HepG2 (cell line): Measurements from ENCODE around the gene SRGAP3. TPM values are rescaled to one million over a fixed set of nuclear protein-coding genes. Genes with fewer than 3 reads are reported as not detected.

Experiments used
- ATAC-seq: fragments of 200-7000 bp; cut with Tn5 transposase; 3 replicates; pipeline ENCODE4 v1.9.1; 2020; ENCODE audit warnings: mild to moderate bottlenecking, moderate library complexity
- BruUV-seq: library from RNA; stranded (reverse); fragments of 400-500 nt; replicated peaks from 2 replicates; lab custom pipeline; 2021; lab: Mats Ljungman, UMichigan
- CTCF ChIA-PET: fragments of 300-600 bp; formaldehyde crosslinking; extraction: SDS; loops from one replicate; lab custom pipeline; 2021; ENCODE audit warnings: low total read pairs, inconsistent platforms, low intra/inter-chr PET ratio; lab: Yijun Ruan, JAX
- POLR2A ChIA-PET: fragments of 350-600 bp; sonication (Branson Sonifier 250); formaldehyde crosslinking; loops from one replicate; lab custom pipeline; 2020; ENCODE audit warnings: antibody characterized with exemption, inconsistent platforms; lab: Yijun Ruan, JAX
- DNase-seq: peaks from one replicate; pipeline ENCODE4 v3.0.0-alpha.2; 2015; ENCODE audit warnings: low spot score
- FAIRE-seq: peaks from 3 replicates; lab custom pipeline; 2011; peaks lifted over from hg19 to GRCh38; lab: Jason Lieb, UNC
- H2AFZ ChIP-seq: one replicate; pipeline ENCODE4 v1.6.1; 2011; ENCODE audit warnings: low read length, inconsistent platforms
- H3K27ac ChIP-seq: fragments of 300-600 bp; 3 replicates; pipeline ENCODE4 v1.8.0; 2011; ENCODE audit warnings: mixed run types, mild to moderate bottlenecking, mixed read lengths, low read length, inconsistent platforms; ENCODE audit not compliant: insufficient read depth; ENCODE audit errors: extremely low read length
- H3K27me3 ChIP-seq, 2 experiments: fragments of 200-600 bp in 1 of 2; 2 replicates in 1 of 2; 3 replicates in 1 of 2; pipeline versions ENCODE4 v1.6.0 to v1.8.0; 2011; ENCODE audit warnings: low read length in 2 of 2, mild to moderate bottlenecking in 2 of 2, moderate library complexity in 2 of 2, inconsistent platforms in 1 of 2; ENCODE audit not compliant: insufficient read depth in 2 of 2, control insufficient read depth in 1 of 2
- H3K36me3 ChIP-seq, 2 experiments: fragments of 200-600 bp in 1 of 2; replicated peaks in 1 of 2; 2 replicates in 1 of 2; 3 replicates in 1 of 2; pipeline versions ENCODE4 v1.5.1 to v1.8.0; 2011; ENCODE audit warnings: low read length in 2 of 2, inconsistent platforms in 1 of 2; ENCODE audit not compliant: insufficient read depth in 2 of 2, control insufficient read depth in 1 of 2
- H3K4me1 ChIP-seq: 2 replicates; pipeline ENCODE4 v1.5.1; 2012; ENCODE audit warnings: low read length, inconsistent platforms; ENCODE audit not compliant: insufficient read depth
- H3K4me2 ChIP-seq: 2 replicates; pipeline ENCODE4 v1.6.0; 2011; ENCODE audit warnings: low read depth, low read length, inconsistent platforms
- H3K4me3 ChIP-seq, 3 experiments: fragments of 200-600 bp in 1 of 3; sonication (generic), shearing (Covaris generic) in 1 of 3; replicated peaks in 1 of 3; 2 replicates each; pipeline ENCODE4 v1.5.1; 2011 to 2016; ENCODE audit warnings: low read length in 3 of 3, inconsistent platforms in 2 of 3, low read depth in 2 of 3, mild to moderate bottlenecking in 2 of 3, control low read depth in 1 of 3, mixed read lengths in 1 of 3; ENCODE audit not compliant: insufficient read depth in 1 of 3
- H3K79me2 ChIP-seq: one replicate; pipeline ENCODE4 v1.6.1; 2011; ENCODE audit warnings: low read length, inconsistent platforms; ENCODE audit not compliant: insufficient read depth
- H3K9ac ChIP-seq: 2 replicates; pipeline ENCODE4 v1.6.0; 2011; ENCODE audit warnings: mild to moderate bottlenecking, low read depth, low read length, inconsistent platforms; ENCODE audit not compliant: insufficient read depth
- H3K9me3 ChIP-seq: 2 replicates; pipeline ENCODE4 v1.5.1; 2012; ENCODE audit warnings: mild to moderate bottlenecking, low read length
- H4K20me1 ChIP-seq: 2 replicates; pipeline ENCODE4 v1.6.0; 2011; ENCODE audit warnings: inconsistent platforms, mild to moderate bottlenecking, low read length, moderate library complexity; ENCODE audit not compliant: insufficient read depth
- CREBL2 ChIP-seq: sonication (generic); formaldehyde crosslinking; IDR thresholded peaks from 2 replicates; pipeline ENCODE4 v1.8.1; 2023; ENCODE audit warnings: missing genetic modification reagents, mild to moderate bottlenecking, borderline replicate concordance
- ETS1 ChIP-seq: sonication (generic); formaldehyde crosslinking; IDR thresholded peaks from 2 replicates; pipeline ENCODE4 v1.4.0; 2020; ENCODE audit warnings: missing genetic modification reagents
- GZF1 ChIP-seq: sonication (generic); formaldehyde crosslinking; IDR thresholded peaks from 2 replicates; pipeline ENCODE4 v1.5.1; 2020; ENCODE audit warnings: mild to moderate bottlenecking, missing genetic modification reagents
- HNRNPK ChIP-seq: fragments of 200-400 bp; formaldehyde crosslinking; IDR thresholded peaks from 2 replicates; pipeline ENCODE4 v1.6.1; 2018; ENCODE audit warnings: low read length, low read depth, moderate library complexity, mild to moderate bottlenecking; ENCODE audit not compliant: poor library complexity, severe bottlenecking
- IRF9 ChIP-seq: sonication (generic); formaldehyde crosslinking; IDR thresholded peaks from 2 replicates; pipeline ENCODE4 v1.8.0; 2022; ENCODE audit warnings: missing genetic modification reagents, mild to moderate bottlenecking, borderline replicate concordance
- JUNB ChIP-seq: sonication (generic); formaldehyde crosslinking; IDR thresholded peaks from 2 replicates; pipeline ENCODE4 v1.8.0; 2022; ENCODE audit warnings: missing genetic modification reagents, mild to moderate bottlenecking, borderline replicate concordance
- MEIS1 ChIP-seq: sonication (generic); formaldehyde crosslinking; IDR thresholded peaks from 2 replicates; pipeline ENCODE4 v1.9.0; 2021; ENCODE audit warnings: mild to moderate bottlenecking, missing genetic modification reagents, moderate library complexity, borderline replicate concordance
- PHF5A ChIP-seq: IDR thresholded peaks from one replicate; pipeline ENCODE4 v1.6.1; 2018; ENCODE audit warnings: low read depth, missing genetic modification reagents; ENCODE audit not compliant: unreplicated experiment
- SRSF4 ChIP-seq: fragments of 200-400 bp; formaldehyde crosslinking; IDR thresholded peaks from one replicate; pipeline ENCODE4 v1.6.1; 2018; ENCODE audit warnings: mild to moderate bottlenecking, low read depth, low read length, moderate library complexity; ENCODE audit not compliant: poor library complexity, severe bottlenecking
- SRY ChIP-seq: sonication (generic); formaldehyde crosslinking; IDR thresholded peaks from 2 replicates; pipeline ENCODE4 v1.8.0; 2022; ENCODE audit warnings: mild to moderate bottlenecking, missing genetic modification reagents
- TBL1XR1 ChIP-seq: fragments of 150-350 bp; IDR thresholded peaks from 2 replicates; pipeline ENCODE4 v1.6.1; 2014; ENCODE audit warnings: borderline replicate concordance, low read length; ENCODE audit not compliant: partially characterized antibody
- TIGD3 ChIP-seq: sonication (generic); formaldehyde crosslinking; IDR thresholded peaks from 2 replicates; pipeline ENCODE4 v1.5.1; 2020; ENCODE audit warnings: mild to moderate bottlenecking, missing genetic modification reagents, borderline replicate concordance
- ZNF512B ChIP-seq: sonication (generic); formaldehyde crosslinking; IDR thresholded peaks from 2 replicates; pipeline ENCODE4 v1.5.1; 2020; ENCODE audit warnings: missing genetic modification reagents, mild to moderate bottlenecking, borderline replicate concordance
- ZNF788 ChIP-seq: sonication (generic); formaldehyde crosslinking; IDR thresholded peaks from 2 replicates; pipeline ENCODE4 v1.5.0; 2020; ENCODE audit warnings: mild to moderate bottlenecking, missing genetic modification reagents, borderline replicate concordance
- ZNF790 ChIP-seq: sonication (generic); formaldehyde crosslinking; IDR thresholded peaks from 2 replicates; pipeline ENCODE4 v1.8.0; 2022; ENCODE audit warnings: missing genetic modification reagents, mild to moderate bottlenecking, borderline replicate concordance
- ZNF883 ChIP-seq: sonication (generic); formaldehyde crosslinking; IDR thresholded peaks from 2 replicates; pipeline ENCODE4 v1.5.1; 2020; ENCODE audit warnings: mild to moderate bottlenecking, missing genetic modification reagents; ENCODE audit errors: not compliant biosample characterization
- WGBS: methylation state at CpG from one replicate; pipeline ENCODE4 v1.1.6; 2017; ENCODE audit warnings: low lambda C conversion rate; 5-methylcytosine and 5-hydroxymethylcytosine counted together
- in situ Hi-C: cut with HindIII; loops from 2 replicates; pipeline ENCODE4 v1.10.0; 2017; ENCODE audit warnings: low pct_unique_long_range_greater_than_20kb; ENCODE audit not compliant: extremely low pct_ligation_motif_present
- intact Hi-C: fragments of 100-400 bp; cut with micrococcal nuclease; formaldehyde crosslinking; loops from one replicate; pipeline ENCODE4 v1.10.0; 2022; ENCODE audit not compliant: unreplicated experiment
- polyA plus RNA-seq, 8 experiments: library from polyadenylated mRNA; depleted of rRNA in 3 of 8; stranded (reverse) in 7 of 8; unstranded in 1 of 8; fragments of >200 nt; fragmentation: Illumina TruSeq in 4 of 8; extraction: Trizol in 4 of 8; gene quantifications; 2 replicates each; pipeline versions ENCODE4 v1.2.1 to v1.2.3, GENCODE V29; 2011 to 2016; ENCODE audit warnings: low read depth in 4 of 8, missing spikeins in 1 of 8, mixed read lengths in 1 of 8; ENCODE audit not compliant: insufficient read depth in 1 of 8
- total RNA-seq, 5 experiments: library from RNA; depleted of rRNA; stranded (reverse); fragments of >200 nt; fragmentation: Illumina TruSeq; extraction: Trizol; gene quantifications; 2 replicates each; pipeline ENCODE4 v1.2.3, GENCODE V29; 2016; ENCODE audit warnings: low read depth in 1 of 5

Gene SRGAP3
- total and polyA plus RNA-seq, 2 of the 13 experiments (the other 11 are each of a cell fraction or from before 2014, with no cell fraction given), result 1.2 to 1.4 TPM

GRCh38 chr3:8931342-8931741, 318.1 kb downstream of the SRGAP3 start:
- FAIRE-seq (no peak), DNase-seq (no peak), ATAC-seq (no peak)
- H3K9me3 ChIP-seq, result no peaks in the 10 kb centered on the region
- H3K79me2 ChIP-seq, result no peaks in the 10 kb centered on the region
- peaks cover 0 to 13% of the 10 kb centered on the region in 2 experiments; a peak in 2 of 5 replicates for H3K36me3 ChIP-seq
- H3K27ac ChIP-seq, result no peak overlapping the region
- no peaks in the 10 kb centered on the region for H4K20me1 ChIP-seq
- in situ Hi-C loops (no loop called here), intact Hi-C loops (no loop called here)
- no peaks in the 10 kb centered on the region for H3K4me1 ChIP-seq
- no peak overlapping the region for H3K9ac ChIP-seq
- no peak overlapping the region for H2AFZ ChIP-seq
- BruUV-seq, result no TSS peak
- H3K4me2 ChIP-seq, result no peak overlapping the region
- H3K27me3 ChIP-seq, result no peaks in the 10 kb centered on the region
- CTCF ChIA-PET, result no interaction called here
- no peak overlapping the region for H3K4me3 ChIP-seq
- TF ChIP-seq PHF5A (CRISPR knock-in tag) (no peak), HNRNPK (no peak), TBL1XR1 (no peak), GZF1 (CRISPR knock-in tag) (no peak), JUNB (CRISPR knock-in tag) (no peak), TIGD3 (no peak), ZNF883 (CRISPR knock-in tag) (no peak), ZNF790 (CRISPR knock-in tag) (no peak), SRY (no peak), MEIS1 (no peak), CREBL2 (CRISPR knock-in tag) (no peak), ZNF512B (CRISPR knock-in tag) (no peak), SRSF4 (no peak), IRF9 (CRISPR knock-in tag) (no peak), ZNF788 (no peak), ETS1 (CRISPR knock-in tag) (no peak)
- TF ChIP-seq, all 625 proteins: peak for 0
- POLR2A ChIA-PET, result no interaction called here
- WGBS, result 92% methylated on average over 3 of the region's 3 CpGs
